Epithelial cell of esophagus (primary cell): ENCODE data around the gene HEATR5B.
"Not testable (repeated sequence)": the region's sequence is repeated elsewhere in the genome, so short reads cannot be mapped to it uniquely, and the experiment has no call there.

ENCODE experiments used
- DNase-seq: peaks from one replicate; pipeline ENCODE4 v3.0.0; 2010; ENCODE audit warnings: low read depth
- H3K4me3 ChIP-seq: 2 replicates; pipeline ENCODE4 v1.5.1; 2011; ENCODE audit warnings: mild to moderate bottlenecking, low read length, control low read depth
- CTCF ChIP-seq: IDR thresholded peaks from 2 replicates; pipeline ENCODE4 v1.5.1; 2011; ENCODE audit warnings: low read depth, mild to moderate bottlenecking, low read length, control low read depth, inconsistent platforms; ENCODE audit not compliant: insufficient read depth; ENCODE audit errors: missing control alignments

Gene HEATR5B

DNA sequence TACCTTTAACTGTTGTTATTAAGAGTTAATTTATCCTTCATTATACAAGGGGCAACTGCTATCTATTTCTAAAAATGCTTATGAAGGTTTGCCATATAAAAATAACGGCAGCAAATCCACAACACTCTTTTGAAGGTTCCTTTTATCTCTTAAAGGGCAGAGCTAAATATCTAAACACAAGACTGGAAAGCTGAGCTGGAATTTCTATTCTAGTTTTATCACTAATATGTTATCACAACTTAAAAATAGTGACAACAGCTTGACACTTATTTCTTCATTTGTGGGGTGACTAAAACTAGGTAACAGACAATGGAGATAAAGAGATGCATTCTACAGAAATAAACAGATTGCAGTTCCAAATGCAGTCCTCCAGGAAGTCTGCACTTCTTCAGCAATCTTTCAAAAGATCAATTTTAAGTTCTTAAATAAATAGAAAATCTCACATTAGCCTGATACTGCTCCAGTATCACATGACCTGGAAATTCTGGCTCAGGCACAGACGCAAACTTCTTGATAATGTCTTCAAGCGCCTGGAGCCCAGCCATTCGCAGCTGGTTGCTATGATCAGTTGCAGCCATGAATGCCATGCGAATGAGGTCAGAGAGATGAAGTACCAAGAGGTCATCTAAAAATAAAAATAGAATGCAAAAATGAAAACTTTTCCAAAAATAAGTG is 63.8 kb downstream of the HEATR5B start:
- no peak for TF ChIP-seq CTCF
- no peak for DNase-seq
- no peak overlapping the region for H3K4me3 ChIP-seq

GRCh38 chr2:37013315-37013641 is 70.9 kb downstream of the HEATR5B start:
- TF ChIP-seq CTCF: no peak
- DNase-seq: no peak
- no peak overlapping the region for H3K4me3 ChIP-seq

DNA sequence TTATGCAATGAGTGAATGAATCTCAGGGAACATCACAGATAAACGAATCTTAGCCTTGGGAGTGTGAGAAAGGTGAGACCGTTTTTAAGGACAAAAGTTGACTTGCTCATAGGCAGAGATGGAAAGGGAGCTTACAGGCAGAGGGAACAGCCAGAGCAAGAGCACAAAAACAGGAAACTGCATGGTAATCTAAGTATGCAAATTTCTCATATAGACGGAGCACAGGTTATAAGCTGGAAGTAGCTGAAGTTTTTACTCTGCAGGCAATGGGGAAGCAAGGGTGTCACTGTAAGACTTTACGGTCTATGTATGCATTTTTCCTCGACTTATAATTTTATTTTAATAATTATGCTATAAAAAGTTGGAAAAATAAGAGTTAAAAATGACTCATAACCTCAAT is 73.0 kb downstream of the HEATR5B start:
- no peak overlapping the region for H3K4me3 ChIP-seq
- DNase-seq: no peak

DNA sequence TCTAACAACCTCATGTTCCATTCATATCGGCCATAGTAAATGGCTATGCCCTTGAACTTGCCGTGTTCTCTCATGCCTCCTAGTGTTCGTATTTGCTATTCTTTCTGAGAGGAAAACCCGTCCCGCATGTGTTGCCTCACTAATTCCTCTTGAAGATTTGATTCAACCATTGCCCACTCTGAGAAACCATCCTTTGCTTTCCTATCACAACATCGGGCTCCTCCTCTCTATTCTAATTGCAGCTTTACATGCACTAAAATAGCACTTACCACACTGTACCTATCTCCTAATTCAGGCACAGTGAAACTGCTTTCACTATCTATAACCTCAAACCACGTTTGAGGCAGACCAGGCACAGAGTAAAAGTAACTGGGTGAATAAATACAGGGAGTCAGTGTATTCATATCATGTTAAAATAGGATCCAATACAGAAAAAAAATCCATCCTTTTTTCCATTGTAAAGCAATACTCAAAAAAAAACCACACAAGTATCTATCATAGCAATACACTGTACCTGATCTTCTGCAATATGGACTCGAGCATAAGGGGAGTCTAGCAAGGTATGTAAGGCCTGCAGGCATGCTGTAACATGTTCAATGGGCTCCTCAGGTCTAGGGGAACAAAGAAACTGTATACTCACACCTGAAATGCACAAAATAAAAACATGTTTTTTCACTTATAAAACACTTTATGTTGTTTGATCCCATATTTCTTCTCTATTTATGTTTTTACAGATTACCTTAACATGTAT is 78.9 kb downstream of the HEATR5B start:
- no peak overlapping the region for H3K4me3 ChIP-seq
- peak; percentile 63 for DNase-seq
- peak; percentile 71 for TF ChIP-seq CTCF

More for the DNA sequence above, 73.0 kb downstream of the HEATR5B start:
- no peak for TF ChIP-seq CTCF

- no peak for DNase-seq
- TF ChIP-seq CTCF: no peak
- H3K4me3 ChIP-seq: no peak overlapping the region
Measured at GRCh38 chr2:37000988-37001556, 83.1 kb downstream of the HEATR5B start.

GRCh38 chr2:37000318-37000717 is 83.9 kb downstream of the HEATR5B start:
- peak; percentile 52 for DNase-seq
- no peak for TF ChIP-seq CTCF
- H3K4me3 ChIP-seq: no peak overlapping the region

DNA sequence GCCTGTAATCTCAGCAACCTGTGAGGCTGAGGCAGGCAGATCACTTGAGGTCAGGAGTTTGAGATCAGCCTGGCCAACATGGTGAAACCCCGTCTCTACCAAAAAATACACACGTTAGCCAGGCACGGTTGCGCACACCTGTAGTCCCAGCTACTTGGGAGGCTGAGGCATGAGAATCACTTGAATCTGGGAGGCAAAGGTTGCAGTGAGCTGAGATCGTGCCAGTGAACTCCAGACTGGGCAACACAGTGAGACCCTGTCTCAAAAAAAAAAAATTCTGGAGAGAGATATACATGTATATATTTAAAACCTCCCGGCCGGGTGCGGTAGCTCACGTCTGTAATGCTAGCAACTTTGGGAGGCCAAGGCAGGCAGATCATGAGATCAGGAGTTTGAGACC is 84.8 kb downstream of the HEATR5B start:
- not testable (repeated sequence) for H3K4me3 ChIP-seq, DNase-seq
